MCF 10A (cell line): ENCODE results near the gene BAZ1B. TPM values are rescaled to one million over a fixed set of nuclear protein-coding genes. Genes with fewer than 3 reads are reported as not detected.
A peak's percentile ranks its signal among the peaks of the same experiment; 100 is the strongest.
"Not testable (repeated sequence)": the region's sequence is repeated elsewhere in the genome, so short reads cannot be mapped to it uniquely, and the experiment has no call there.

Experiments
- BruUV-seq: library from RNA; stranded (reverse); fragments of 400-500 nt; replicated peaks from 2 replicates; lab custom pipeline; 2021; lab: Mats Ljungman, UMichigan
- CTCF ChIA-PET: fragments of 300-600 bp; sonication (Branson Sonifier 250); formaldehyde crosslinking; extraction: SDS; loops from one replicate; lab custom pipeline; 2021; ENCODE audit warnings: antibody characterized with exemption, inconsistent platforms; lab: Yijun Ruan, JAX
- POLR2A ChIA-PET: fragments of 300-600, 350-650 bp; sonication (Branson Sonifier 250); formaldehyde crosslinking; extraction: SDS; loops from one replicate; lab custom pipeline; 2020; ENCODE audit warnings: antibody characterized with exemption, inconsistent platforms; lab: Yijun Ruan, JAX
- DNase-seq: peaks from one replicate; pipeline ENCODE4 v3.0.0-alpha.2; 2018; ENCODE audit not compliant: unreplicated experiment
- H3K27ac Mint-ChIP-seq: one replicate; pipeline ENCODE4 v1.8.0; 2022; ENCODE audit warnings: mild to moderate bottlenecking, low read depth, mixed read lengths; ENCODE audit not compliant: unreplicated experiment
- H3K27me3 Mint-ChIP-seq: one replicate; pipeline ENCODE4 v1.8.0; 2022; ENCODE audit warnings: mixed read lengths; ENCODE audit not compliant: insufficient read depth, unreplicated experiment
- H3K36me3 Mint-ChIP-seq: one replicate; pipeline ENCODE4 v1.8.0; 2022; ENCODE audit warnings: mild to moderate bottlenecking, moderate library complexity, mixed read lengths; ENCODE audit not compliant: insufficient read depth, unreplicated experiment
- H3K4me1 Mint-ChIP-seq: one replicate; pipeline ENCODE4 v1.8.0; 2022; ENCODE audit warnings: mixed read lengths; ENCODE audit not compliant: insufficient read depth, unreplicated experiment
- H3K4me3 Mint-ChIP-seq: one replicate; pipeline ENCODE4 v1.8.0; 2022; ENCODE audit warnings: mild to moderate bottlenecking, moderate library complexity, mixed read lengths; ENCODE audit not compliant: unreplicated experiment
- H3K9me3 Mint-ChIP-seq: one replicate; pipeline ENCODE4 v1.8.0; 2022; ENCODE audit warnings: mixed read lengths; ENCODE audit not compliant: unreplicated experiment
- intact Hi-C: fragments of 100-400 bp; cut with micrococcal nuclease; formaldehyde crosslinking; loops from 2 replicates; pipeline ENCODE4 v1.14.1; 2022
- total RNA-seq: library from RNA; stranded (reverse); gene quantifications from 2 replicates; pipeline ENCODE4 v1.2.3, GENCODE V29; 2022
- TF ChIP-seq, protein P1 (sequence below): fragments of 200-600 bp; IDR thresholded peaks from one replicate; pipeline ENCODE4 v1.8.0; 2022; ENCODE audit warnings: antibody characterized with exemption, mild to moderate bottlenecking; ENCODE audit not compliant: unreplicated experiment

The BAZ1B gene
- total RNA-seq, 1 experiment from 2014 or later, result 86.7 TPM

DNA sequence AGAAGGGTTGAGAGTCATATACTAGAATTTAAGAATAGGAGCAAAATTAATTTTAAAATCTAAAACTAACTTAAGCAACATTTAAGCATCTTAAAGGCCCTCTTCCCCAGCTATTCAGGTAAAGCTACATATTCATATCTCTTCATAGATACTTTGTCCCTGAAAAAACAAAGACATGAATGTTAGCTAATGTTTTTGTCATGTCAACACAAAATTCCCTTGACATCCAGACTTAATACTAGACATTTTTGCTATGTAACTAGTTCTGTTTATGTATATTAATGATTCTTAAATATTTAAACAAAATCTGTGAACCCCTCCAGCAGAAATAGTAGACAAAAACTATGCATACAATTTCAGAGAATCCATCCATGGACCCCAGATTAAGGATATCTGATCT, 43.5 kb downstream of the BAZ1B start:
- ChIA-PET CTCF (no interaction called here), POLR2A (interaction anchor here (0.6 to 1.0 kb wide), 3 partner anchors 11 to 128 kb away, joined by 3 read pairs; no protein-coding TSS in a partner anchor)
- no peak for DNase-seq
- Mint-ChIP-seq H3K4me3 (no peak overlapping the region), H3K27ac (no peak overlapping the region), H3K9me3 (no peaks in the 10 kb centered on the region), H3K4me1 (no peaks in the 10 kb centered on the region), H3K27me3 (no peaks in the 10 kb centered on the region), H3K36me3 (peaks cover 92% of the 10 kb centered on the region)
- no TSS peak for BruUV-seq
- intact Hi-C loops, result no loop called here
- TF ChIP-seq, protein P1, sequence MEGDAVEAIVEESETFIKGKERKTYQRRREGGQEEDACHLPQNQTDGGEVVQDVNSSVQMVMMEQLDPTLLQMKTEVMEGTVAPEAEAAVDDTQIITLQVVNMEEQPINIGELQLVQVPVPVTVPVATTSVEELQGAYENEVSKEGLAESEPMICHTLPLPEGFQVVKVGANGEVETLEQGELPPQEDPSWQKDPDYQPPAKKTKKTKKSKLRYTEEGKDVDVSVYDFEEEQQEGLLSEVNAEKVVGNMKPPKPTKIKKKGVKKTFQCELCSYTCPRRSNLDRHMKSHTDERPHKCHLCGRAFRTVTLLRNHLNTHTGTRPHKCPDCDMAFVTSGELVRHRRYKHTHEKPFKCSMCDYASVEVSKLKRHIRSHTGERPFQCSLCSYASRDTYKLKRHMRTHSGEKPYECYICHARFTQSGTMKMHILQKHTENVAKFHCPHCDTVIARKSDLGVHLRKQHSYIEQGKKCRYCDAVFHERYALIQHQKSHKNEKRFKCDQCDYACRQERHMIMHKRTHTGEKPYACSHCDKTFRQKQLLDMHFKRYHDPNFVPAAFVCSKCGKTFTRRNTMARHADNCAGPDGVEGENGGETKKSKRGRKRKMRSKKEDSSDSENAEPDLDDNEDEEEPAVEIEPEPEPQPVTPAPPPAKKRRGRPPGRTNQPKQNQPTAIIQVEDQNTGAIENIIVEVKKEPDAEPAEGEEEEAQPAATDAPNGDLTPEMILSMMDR, result no peak

DNA sequence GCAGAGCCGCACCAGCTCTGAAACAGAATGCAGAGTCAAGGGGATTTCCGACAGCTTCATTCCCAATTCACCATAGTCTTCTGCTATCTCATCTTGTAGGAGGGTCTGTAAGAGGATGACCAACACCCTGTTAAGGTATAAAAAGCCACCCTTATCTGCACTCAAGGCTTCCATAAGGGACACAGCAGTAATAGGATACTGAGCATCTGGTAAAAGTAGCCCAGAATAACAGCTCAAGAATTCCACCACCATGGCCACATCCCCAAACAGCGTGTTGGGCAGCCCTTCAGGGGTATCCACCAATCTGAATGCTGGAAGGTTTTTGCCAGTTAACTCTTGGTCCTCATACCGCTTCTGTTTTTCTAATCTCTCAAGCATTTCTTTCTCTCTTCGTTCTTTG, 44.7 kb downstream of the BAZ1B start:
- no peaks in the 10 kb centered on the region for H3K27me3 Mint-ChIP-seq
- no peak for DNase-seq
- TF ChIP-seq, protein P1, result no peak
- POLR2A ChIA-PET, result interaction anchor here (0.7 to 1.6 kb wide), 4 partner anchors 9 to 119 kb away, joined by 3 to 8 read pairs (median 4); partner anchors contain the start of gene BAZ1B
- BruUV-seq, result TSS peak; percentile 73
- no peak overlapping the region for H3K4me3 Mint-ChIP-seq
- H3K4me1 Mint-ChIP-seq, result no peaks in the 10 kb centered on the region
- no peak overlapping the region for H3K27ac Mint-ChIP-seq
- peaks cover 90% of the 10 kb centered on the region for H3K36me3 Mint-ChIP-seq
- CTCF ChIA-PET, result interaction anchor here (0.7 to 1.8 kb wide), 3 partner anchors 25 to 110 kb away, joined by 3 to 4 read pairs (median 4); no protein-coding TSS in a partner anchor
- intact Hi-C loops, result no loop called here
- no peaks in the 10 kb centered on the region for H3K9me3 Mint-ChIP-seq

DNA sequence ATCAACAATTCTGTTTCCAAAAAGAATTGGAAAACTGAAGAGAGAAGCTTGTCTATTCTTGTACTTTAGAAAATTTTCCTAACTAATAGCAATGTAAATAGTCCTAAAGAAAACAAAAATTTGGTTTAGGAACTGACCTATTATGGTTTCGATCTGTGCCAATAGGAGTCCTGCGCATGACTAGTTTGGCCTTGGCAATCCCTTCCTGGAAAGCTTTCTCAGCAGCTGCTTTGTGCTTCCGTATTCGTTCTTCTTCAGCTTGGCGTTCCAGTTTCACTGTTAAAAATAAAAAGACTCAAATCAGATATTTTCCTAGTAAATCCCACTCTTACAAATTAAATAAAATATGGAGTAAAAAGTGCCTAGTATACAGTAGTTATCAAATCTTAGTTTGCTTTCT, 51.9 kb downstream of the BAZ1B start:
- intact Hi-C loops, result no loop called here
- Mint-ChIP-seq H3K4me1 (no peaks in the 10 kb centered on the region), H3K9me3 (no peaks in the 10 kb centered on the region), H3K27me3 (no peaks in the 10 kb centered on the region), H3K27ac (no peak overlapping the region), H3K36me3 (peaks cover 93% of the 10 kb centered on the region), H3K4me3 (no peak overlapping the region)
- ChIA-PET POLR2A (interaction anchor here (0.7 to 1.1 kb wide), 4 partner anchors 10 to 85 kb away, joined by 3 read pairs; no protein-coding TSS in a partner anchor), CTCF (interaction anchor here (0.7 to 1.4 kb wide), 2 partner anchors 18 to 264 kb away, joined by 3 to 7 read pairs; no protein-coding TSS in a partner anchor)
- TF ChIP-seq, protein P1, result no peak
- BruUV-seq, result no TSS peak
- DNase-seq, result no peak

DNA sequence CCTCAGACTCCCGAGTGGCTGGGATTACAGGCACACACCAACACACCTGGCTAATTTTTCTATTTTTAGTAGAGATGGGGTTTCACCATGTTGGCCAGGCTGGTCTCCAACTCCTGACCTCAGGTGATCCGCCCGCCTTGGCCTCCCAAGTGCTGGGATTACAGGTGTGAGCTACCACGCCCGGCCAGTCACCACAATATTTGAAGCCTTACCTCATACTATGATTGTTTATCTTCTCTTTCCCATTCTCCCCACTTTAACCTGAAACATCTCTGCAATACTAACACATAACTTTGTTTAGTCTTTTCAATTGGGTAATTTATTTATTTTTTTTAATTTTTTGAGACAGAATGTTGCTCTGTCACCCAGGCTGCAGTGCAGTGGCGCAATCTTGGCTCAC, 55.0 kb downstream of the BAZ1B start:
- ChIA-PET POLR2A (interaction anchor here (0.9 to 2.1 kb wide), 3 partner anchors 20 to 55 kb away, joined by 3 to 4 read pairs (median 3); partner anchors contain the start of gene BAZ1B), CTCF (interaction anchor here (0.8 to 2.1 kb wide), 3 partner anchors 15 to 127 kb away, joined by 3 to 10 read pairs (median 6); no protein-coding TSS in a partner anchor)
- intact Hi-C loops, H3K4me3 Mint-ChIP-seq, H3K4me1 Mint-ChIP-seq, H3K27me3 Mint-ChIP-seq, H3K9me3 Mint-ChIP-seq, BruUV-seq: not testable (repeated sequence)
- peak; percentile 41 for DNase-seq
- Mint-ChIP-seq H3K36me3 (peaks cover 95% of the 10 kb centered on the region), H3K27ac (peak overlapping the region; percentile 76)
